KMS-11 (cell line): ENCODE measurements around the gene NT5C1B.

Source experiments
- H2AFZ ChIP-seq: fragments of 200-600 bp; sonication (generic); 2 replicates; pipeline ENCODE4 v1.6.1; 2016; ENCODE audit warnings: antibody characterized with exemption, mixed run types, low read depth
- H3K27ac ChIP-seq: fragments of 200-600 bp; sonication (generic); 2 replicates; pipeline ENCODE4 v1.6.1; 2016; ENCODE audit warnings: mild to moderate bottlenecking, mixed run types
- H3K27me3 ChIP-seq: fragments of 200-600 bp; sonication (generic); 2 replicates; pipeline ENCODE4 v1.6.1; 2017; ENCODE audit warnings: mild to moderate bottlenecking, low read depth, mixed run types, moderate library complexity; ENCODE audit not compliant: insufficient read depth
- H3K36me3 ChIP-seq: fragments of 200-600 bp; sonication (generic); 2 replicates; pipeline ENCODE4 v1.6.1; 2017; ENCODE audit warnings: mild to moderate bottlenecking, mixed run types; ENCODE audit not compliant: insufficient read depth
- H3K4me1 ChIP-seq: fragments of 200-600 bp; sonication (generic); 2 replicates; pipeline ENCODE4 v1.6.1; 2016; ENCODE audit warnings: mild to moderate bottlenecking, low read depth, mixed run types; ENCODE audit not compliant: poor library complexity, severe bottlenecking
- H3K4me2 ChIP-seq: fragments of 200-600 bp; sonication (generic); 2 replicates; pipeline ENCODE4 v1.7.0; 2016; ENCODE audit warnings: mild to moderate bottlenecking, mixed run types
- H3K4me3 ChIP-seq: fragments of 200-600 bp; sonication (generic); IDR thresholded peaks from 2 replicates; pipeline ENCODE4 v1.6.1; 2017; ENCODE audit warnings: low read depth, low read length, mixed read lengths; ENCODE audit not compliant: insufficient read depth
- H3K79me2 ChIP-seq: fragments of 200-600 bp; sonication (generic); 2 replicates; pipeline ENCODE4 v1.6.1; 2016; ENCODE audit warnings: low read depth, mixed run types; ENCODE audit not compliant: insufficient read depth
- H3K9ac ChIP-seq: fragments of 200-600 bp; sonication (generic); 2 replicates; pipeline ENCODE4 v1.6.1; 2016; ENCODE audit warnings: mild to moderate bottlenecking, mixed run types
- H4K20me1 ChIP-seq: fragments of 200-600 bp; sonication (generic); 2 replicates; pipeline ENCODE4 v1.6.1; 2016; ENCODE audit warnings: mild to moderate bottlenecking, mixed run types; ENCODE audit not compliant: insufficient read depth
- CTCF ChIP-seq: fragments of 200-600 bp; sonication (generic); conservative IDR thresholded peaks from 2 replicates; pipeline ENCODE4 v1.6.1; 2017; ENCODE audit warnings: low read depth, mild to moderate bottlenecking, antibody characterized with exemption, low read length, moderate library complexity, mixed read lengths

The NT5C1B gene

GRCh38 chr2:18560031-18560796 is 29.2 kb downstream of the NT5C1B start, which contains the start of gene RDH14:
Gene RDH14, minus strand, starts transcription at chr2:18560653. Its CDS starts 81 bp downstream, at chr2:18560572.
- H3K27ac ChIP-seq, result peak within 1 kb of the TSS; percentile 89
- H3K36me3 ChIP-seq, result no peaks in the 10 kb centered on the region
- H3K79me2 ChIP-seq, result peaks cover 6% of the 10 kb centered on the region; the same call in 1 of the 2 replicates
- TF ChIP-seq CTCF, result no peak
- H2AFZ ChIP-seq, result peak within 1 kb of the TSS; percentile 89
- no peaks in the 10 kb centered on the region for H4K20me1 ChIP-seq
- no peaks in the 10 kb centered on the region for H3K27me3 ChIP-seq
- peak within 1 kb of the TSS; percentile 74 for H3K4me2 ChIP-seq
- H3K9ac ChIP-seq, result peak within 1 kb of the TSS; percentile 91
- H3K4me3 ChIP-seq, result peak within 1 kb of the TSS; percentile 77
- peaks cover 18% of the 10 kb centered on the region for H3K4me1 ChIP-seq

DNA sequence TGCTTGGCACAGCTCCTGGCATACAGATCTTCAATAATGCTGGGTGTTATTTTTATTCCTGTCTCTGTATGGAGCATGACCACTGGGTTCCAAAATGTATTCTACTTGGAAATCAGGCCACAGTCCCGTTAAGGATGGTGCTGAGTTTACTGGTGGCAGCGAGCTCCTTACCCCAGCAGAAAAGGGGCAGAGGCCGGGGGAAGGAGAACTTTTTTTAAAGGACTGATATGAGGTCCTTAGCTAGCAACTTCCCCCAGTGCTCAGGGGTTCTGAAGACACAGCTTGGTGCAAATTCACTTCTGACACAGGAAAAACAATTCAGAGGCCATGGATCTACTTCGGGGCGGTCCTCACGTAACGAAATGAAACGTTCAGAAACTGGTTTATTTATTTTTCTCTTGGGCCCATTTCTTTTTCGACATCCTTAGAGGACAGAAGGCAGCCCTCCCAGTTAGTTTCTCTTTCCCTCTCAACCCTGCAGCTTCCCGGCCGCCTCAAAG is 29.8 kb downstream of the NT5C1B start:
- TF ChIP-seq CTCF, result no peak
- Histone ChIP-seq H3K36me3 (no peaks in the 10 kb centered on the region), H3K4me3 (no peak overlapping the region), H4K20me1 (no peaks in the 10 kb centered on the region), H3K27me3 (no peaks in the 10 kb centered on the region), H3K79me2 (peaks cover 6% of the 10 kb centered on the region; the same call in 1 of the 2 replicates), H2AFZ (peak overlapping the region; percentile 89), H3K9ac (peak overlapping the region; percentile 91), H3K4me1 (peaks cover 18% of the 10 kb centered on the region), H3K4me2 (peak overlapping the region; percentile 74), H3K27ac (peak overlapping the region; percentile 89)

DNA sequence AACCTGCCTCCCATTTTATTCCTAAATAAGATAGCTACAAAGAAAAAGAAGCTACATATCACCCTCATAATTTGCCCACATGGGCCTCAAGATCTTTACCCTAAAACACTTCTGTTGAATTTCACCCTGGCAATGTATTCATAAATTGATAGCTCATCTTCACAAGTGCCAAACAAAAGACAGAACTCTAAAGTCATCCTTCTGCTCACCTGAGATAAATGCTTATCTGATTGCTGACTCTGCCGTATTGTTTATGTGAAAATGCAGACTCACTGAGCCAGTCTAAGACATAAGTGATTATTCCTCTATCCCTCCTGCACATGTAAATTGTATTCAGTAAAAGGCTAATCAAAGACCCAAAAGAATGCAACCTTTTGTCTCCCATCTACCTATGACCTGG is 30.9 kb downstream of the NT5C1B start:
- peaks cover 6% of the 10 kb centered on the region; the same call in 1 of the 2 replicates for H3K79me2 ChIP-seq
- no peaks in the 10 kb centered on the region for H4K20me1 ChIP-seq
- H3K4me1 ChIP-seq, result peaks cover 18% of the 10 kb centered on the region
- no peak for TF ChIP-seq CTCF
- no peak overlapping the region for H3K27ac ChIP-seq
- no peak overlapping the region for H3K9ac ChIP-seq
- H3K4me3 ChIP-seq, result no peak overlapping the region
- H3K4me2 ChIP-seq, result no peak overlapping the region; the same call in 1 of the 2 replicates
- H3K27me3 ChIP-seq, result no peaks in the 10 kb centered on the region
- H3K36me3 ChIP-seq, result no peaks in the 10 kb centered on the region
- no peak overlapping the region for H2AFZ ChIP-seq

- no peak overlapping the region for H3K27ac ChIP-seq
- H3K4me3 ChIP-seq, result no peak overlapping the region
- no peak overlapping the region for H3K9ac ChIP-seq
- no peaks in the 10 kb centered on the region for H3K27me3 ChIP-seq
- peaks cover 18% of the 10 kb centered on the region for H3K4me1 ChIP-seq
- peaks cover 6% of the 10 kb centered on the region; the same call in 1 of the 2 replicates for H3K79me2 ChIP-seq
- no peak overlapping the region for H3K4me2 ChIP-seq
- no peak overlapping the region for H2AFZ ChIP-seq
- no peak for TF ChIP-seq CTCF
- no peaks in the 10 kb centered on the region for H3K36me3 ChIP-seq
- H4K20me1 ChIP-seq, result no peaks in the 10 kb centered on the region
These were observed 32.2 kb downstream of the NT5C1B start for GRCh38 chr2:18557121-18557520.
